Astrocyte (in vitro differentiated cells and primary cell): ENCODE results near the gene CDK7. TPM values are rescaled to one million over a fixed set of nuclear protein-coding genes. Genes with fewer than 3 reads are reported as not detected.

Source experiments
- DNase-seq: peaks from one replicate; pipeline ENCODE4 v3.0.0-alpha.2; 2010; ENCODE audit warnings: low read depth
- FAIRE-seq: peaks from 2 replicates; lab custom pipeline; 2011; peaks lifted over from hg19 to GRCh38; lab: Jason Lieb, UNC
- H2AFZ ChIP-seq: 2 replicates; pipeline ENCODE4 v1.6.0; 2012; ENCODE audit warnings: low read depth, low read length, inconsistent platforms
- H3K27ac ChIP-seq: 2 replicates; pipeline ENCODE4 v1.5.1; 2011; ENCODE audit warnings: low read depth, low read length, inconsistent platforms
- H3K27me3 ChIP-seq: 2 replicates; pipeline ENCODE4 v1.6.0; 2011; ENCODE audit warnings: low read length, inconsistent platforms; ENCODE audit not compliant: insufficient read depth
- H3K36me3 ChIP-seq: 2 replicates; pipeline ENCODE4 v1.5.1; 2011; ENCODE audit warnings: low read length, inconsistent platforms; ENCODE audit not compliant: insufficient read depth
- H3K4me1 ChIP-seq: 2 replicates; pipeline ENCODE4 v1.5.1; 2011; ENCODE audit warnings: low read length, inconsistent platforms; ENCODE audit not compliant: insufficient read depth
- H3K4me2 ChIP-seq: 2 replicates; pipeline ENCODE4 v1.6.0; 2012; ENCODE audit warnings: low read length, inconsistent platforms
- H3K4me3 ChIP-seq: 2 replicates; pipeline ENCODE4 v1.5.1; 2011; ENCODE audit warnings: low read depth, mild to moderate bottlenecking, low read length, inconsistent platforms; ENCODE audit not compliant: insufficient read depth
- H3K79me2 ChIP-seq: 2 replicates; pipeline ENCODE4 v1.6.0; 2012; ENCODE audit warnings: mild to moderate bottlenecking, low read length, inconsistent platforms; ENCODE audit not compliant: insufficient read depth
- H3K9ac ChIP-seq: 2 replicates; pipeline ENCODE4 v1.6.0; 2012; ENCODE audit warnings: mild to moderate bottlenecking, low read length, inconsistent platforms
- H3K9me3 ChIP-seq: 2 replicates; pipeline ENCODE4 v1.5.1; 2012; ENCODE audit warnings: low read depth, mild to moderate bottlenecking, low read length, inconsistent platforms; ENCODE audit not compliant: insufficient read depth
- H4K20me1 ChIP-seq: 2 replicates; pipeline ENCODE4 v1.6.0; 2012; ENCODE audit warnings: low read length, inconsistent platforms; ENCODE audit not compliant: insufficient read depth
- H3K27ac Mint-ChIP-seq: one replicate; pipeline ENCODE4 v1.8.0; 2021; ENCODE audit warnings: mild to moderate bottlenecking, mixed read lengths; ENCODE audit not compliant: unreplicated experiment
- H3K27me3 Mint-ChIP-seq: one replicate; pipeline ENCODE4 v1.8.0; 2021; ENCODE audit warnings: low read depth, mixed read lengths; ENCODE audit not compliant: unreplicated experiment
- H3K36me3 Mint-ChIP-seq: one replicate; pipeline ENCODE4 v1.8.0; 2021; ENCODE audit warnings: low read depth, mixed read lengths; ENCODE audit not compliant: unreplicated experiment
- H3K4me1 Mint-ChIP-seq: one replicate; pipeline ENCODE4 v1.8.0; 2021; ENCODE audit warnings: low read depth, mixed read lengths; ENCODE audit not compliant: unreplicated experiment
- H3K4me3 Mint-ChIP-seq: one replicate; pipeline ENCODE4 v1.8.0; 2021; ENCODE audit warnings: mild to moderate bottlenecking, moderate library complexity, mixed read lengths; ENCODE audit not compliant: unreplicated experiment
- H3K9me3 Mint-ChIP-seq: one replicate; pipeline ENCODE4 v1.8.0; 2021; ENCODE audit warnings: mild to moderate bottlenecking, mixed read lengths; ENCODE audit not compliant: unreplicated experiment
- EZH2 ChIP-seq: IDR thresholded peaks from 2 replicates; pipeline ENCODE4 v1.6.1; 2012; ENCODE audit warnings: mild to moderate bottlenecking, low read length, inconsistent platforms; ENCODE audit not compliant: insufficient read depth
- total RNA-seq: library from RNA; stranded (reverse); gene quantifications from 2 replicates; pipeline ENCODE4 v1.2.1, GENCODE V29; 2021
- TF ChIP-seq, protein P1 (sequence below): IDR thresholded peaks from 2 replicates; pipeline ENCODE4 v1.5.1; 2011; ENCODE audit warnings: low read depth, mild to moderate bottlenecking, inconsistent platforms, low read length, moderate library complexity; ENCODE audit not compliant: insufficient read depth

The CDK7 gene
- total RNA-seq, 1 donor from 2014 or later: 58.3 TPM

DNA sequence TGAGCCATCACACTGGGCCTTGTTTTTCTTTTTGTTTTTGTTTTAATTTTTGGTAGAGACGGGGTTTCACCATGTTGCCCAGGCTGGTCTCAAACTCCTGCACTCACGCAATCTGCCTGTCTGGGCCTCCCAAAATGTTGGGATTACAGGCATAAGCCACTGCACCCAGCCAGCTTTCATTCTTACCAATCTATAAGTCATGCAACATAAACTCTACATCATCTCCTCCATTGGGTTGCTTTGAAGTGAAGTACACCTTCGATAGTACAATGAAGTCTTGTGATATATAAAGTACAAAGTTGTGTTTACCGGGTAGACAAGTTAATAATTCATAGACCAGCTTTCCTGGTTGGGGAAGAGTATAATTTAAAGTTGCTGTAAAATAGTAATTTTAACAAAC, 8.8 kb upstream of the CDK7 start:
- Histone ChIP-seq H3K4me1 (no peaks in the 10 kb centered on the region), H3K79me2 (peaks cover 10% of the 10 kb centered on the region), H3K4me2 (no peak overlapping the region), H3K4me3 (no peak overlapping the region), H3K27me3 (no peaks in the 10 kb centered on the region), H3K9me3 (no peaks in the 10 kb centered on the region), H3K9ac (no peak overlapping the region), H3K27ac (no peak overlapping the region), H4K20me1 (peaks cover 3% of the 10 kb centered on the region), H3K36me3 (peaks cover 7% of the 10 kb centered on the region), H2AFZ (no peak overlapping the region)
- DNase-seq: no peak
- Mint-ChIP-seq H3K4me1 (no peaks in the 10 kb centered on the region), H3K27ac (no peak overlapping the region), H3K36me3 (peaks cover 4% of the 10 kb centered on the region), H3K27me3 (no peaks in the 10 kb centered on the region), H3K4me3 (no peak overlapping the region), H3K9me3 (no peaks in the 10 kb centered on the region)
- no peak for FAIRE-seq
- no peak for TF ChIP-seq EZH2
- TF ChIP-seq, protein P1, sequence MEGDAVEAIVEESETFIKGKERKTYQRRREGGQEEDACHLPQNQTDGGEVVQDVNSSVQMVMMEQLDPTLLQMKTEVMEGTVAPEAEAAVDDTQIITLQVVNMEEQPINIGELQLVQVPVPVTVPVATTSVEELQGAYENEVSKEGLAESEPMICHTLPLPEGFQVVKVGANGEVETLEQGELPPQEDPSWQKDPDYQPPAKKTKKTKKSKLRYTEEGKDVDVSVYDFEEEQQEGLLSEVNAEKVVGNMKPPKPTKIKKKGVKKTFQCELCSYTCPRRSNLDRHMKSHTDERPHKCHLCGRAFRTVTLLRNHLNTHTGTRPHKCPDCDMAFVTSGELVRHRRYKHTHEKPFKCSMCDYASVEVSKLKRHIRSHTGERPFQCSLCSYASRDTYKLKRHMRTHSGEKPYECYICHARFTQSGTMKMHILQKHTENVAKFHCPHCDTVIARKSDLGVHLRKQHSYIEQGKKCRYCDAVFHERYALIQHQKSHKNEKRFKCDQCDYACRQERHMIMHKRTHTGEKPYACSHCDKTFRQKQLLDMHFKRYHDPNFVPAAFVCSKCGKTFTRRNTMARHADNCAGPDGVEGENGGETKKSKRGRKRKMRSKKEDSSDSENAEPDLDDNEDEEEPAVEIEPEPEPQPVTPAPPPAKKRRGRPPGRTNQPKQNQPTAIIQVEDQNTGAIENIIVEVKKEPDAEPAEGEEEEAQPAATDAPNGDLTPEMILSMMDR: no peak

GRCh38 chr5:69230181-69230580, 4.5 kb upstream of the CDK7 start:
- Histone ChIP-seq H3K36me3 (peaks cover 7% of the 10 kb centered on the region), H3K27me3 (no peaks in the 10 kb centered on the region), H3K4me3 (no peak overlapping the region), H3K9ac (no peak overlapping the region), H2AFZ (no peak overlapping the region), H3K4me1 (peaks cover 6% of the 10 kb centered on the region), H4K20me1 (no peaks in the 10 kb centered on the region), H3K4me2 (no peak overlapping the region), H3K9me3 (no peaks in the 10 kb centered on the region), H3K27ac (no peak overlapping the region), H3K79me2 (peaks cover 5% of the 10 kb centered on the region)
- H3K4me3 Mint-ChIP-seq: no peak overlapping the region
- no peaks in the 10 kb centered on the region for H3K4me1 Mint-ChIP-seq
- DNase-seq (no peak), FAIRE-seq (no peak)
- no peaks in the 10 kb centered on the region for H3K9me3 Mint-ChIP-seq
- TF ChIP-seq, protein P1: no peak
- no peak for TF ChIP-seq EZH2
- H3K36me3 Mint-ChIP-seq: peaks cover 4% of the 10 kb centered on the region
- no peak overlapping the region for H3K27ac Mint-ChIP-seq
- no peaks in the 10 kb centered on the region for H3K27me3 Mint-ChIP-seq

GRCh38 chr5:69231281-69231680, 3.4 kb upstream of the CDK7 start:
- no peak overlapping the region for H2AFZ ChIP-seq
- H3K4me3 Mint-ChIP-seq: no peak overlapping the region

More at GRCh38 chr5:69231281-69231680, 3.4 kb upstream of the CDK7 start:
- TF ChIP-seq, protein P1: no peak
- TF ChIP-seq EZH2: no peak
- no peak overlapping the region for H3K9ac ChIP-seq
- no peaks in the 10 kb centered on the region for H4K20me1 ChIP-seq
- DNase-seq (no peak), FAIRE-seq (no peak)
- Mint-ChIP-seq H3K27me3 (no peaks in the 10 kb centered on the region), H3K4me1 (no peaks in the 10 kb centered on the region), H3K36me3 (peaks cover 4% of the 10 kb centered on the region), H3K27ac (no peak overlapping the region), H3K9me3 (no peaks in the 10 kb centered on the region)
- no peaks in the 10 kb centered on the region for H3K9me3 ChIP-seq
- no peaks in the 10 kb centered on the region for H3K27me3 ChIP-seq
- H3K4me1 ChIP-seq: peaks cover 9% of the 10 kb centered on the region
- H3K4me3 ChIP-seq: no peak overlapping the region
- no peak overlapping the region for H3K27ac ChIP-seq
- peak overlapping the region; percentile 33 for H3K4me2 ChIP-seq
- peaks cover 16% of the 10 kb centered on the region for H3K79me2 ChIP-seq
- H3K36me3 ChIP-seq: peaks cover 7% of the 10 kb centered on the region
